Measurements from ENCODE around the gene SAMD14. TPM values are rescaled to one million over a fixed set of nuclear protein-coding genes. Genes with fewer than 3 reads are reported as not detected.

SAMD14 gene
- total RNA-seq, 4 donors from 2014 or later: 0.53 to 2.5 (median 1.0) TPM

DNA sequence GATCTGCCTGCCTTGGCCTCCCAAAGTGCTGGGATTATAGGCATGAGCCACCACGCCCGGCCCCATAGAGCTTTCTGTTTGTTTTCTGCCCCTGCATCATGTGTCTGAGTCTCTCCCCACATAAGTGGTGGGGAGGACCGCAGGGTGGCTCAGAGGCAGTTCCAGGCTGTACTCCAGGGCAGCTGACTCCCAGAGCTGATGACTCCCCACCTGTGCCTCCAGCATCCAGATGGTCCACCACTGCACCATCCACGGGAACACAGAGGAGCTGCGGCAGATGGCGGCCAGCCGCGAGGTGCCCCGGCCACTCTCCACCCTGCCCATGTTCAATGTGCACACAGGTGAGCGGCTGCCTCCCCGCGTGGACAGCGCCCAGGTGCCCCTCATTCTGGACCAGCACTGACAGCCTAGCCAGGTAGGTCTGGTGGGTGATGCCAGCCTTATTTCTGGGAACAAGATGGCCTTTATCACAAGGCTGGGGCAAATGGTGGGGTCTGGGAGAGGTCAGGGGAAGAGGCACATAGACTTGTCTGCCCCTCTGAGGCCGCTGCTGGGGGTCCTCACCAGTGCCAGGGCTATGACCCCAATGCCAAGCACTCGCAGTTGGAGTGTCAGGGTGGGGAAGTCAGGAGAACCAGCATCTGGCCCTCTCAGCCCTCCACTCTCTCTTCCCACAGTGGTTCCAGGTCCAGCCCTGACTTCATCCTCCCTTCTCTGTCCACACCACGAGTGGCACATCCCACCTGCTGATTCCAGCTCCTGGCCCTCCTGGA is 45.3 kb upstream of the SAMD14 start:
- no peak for DNase-seq
- TF ChIP-seq, protein P1, sequence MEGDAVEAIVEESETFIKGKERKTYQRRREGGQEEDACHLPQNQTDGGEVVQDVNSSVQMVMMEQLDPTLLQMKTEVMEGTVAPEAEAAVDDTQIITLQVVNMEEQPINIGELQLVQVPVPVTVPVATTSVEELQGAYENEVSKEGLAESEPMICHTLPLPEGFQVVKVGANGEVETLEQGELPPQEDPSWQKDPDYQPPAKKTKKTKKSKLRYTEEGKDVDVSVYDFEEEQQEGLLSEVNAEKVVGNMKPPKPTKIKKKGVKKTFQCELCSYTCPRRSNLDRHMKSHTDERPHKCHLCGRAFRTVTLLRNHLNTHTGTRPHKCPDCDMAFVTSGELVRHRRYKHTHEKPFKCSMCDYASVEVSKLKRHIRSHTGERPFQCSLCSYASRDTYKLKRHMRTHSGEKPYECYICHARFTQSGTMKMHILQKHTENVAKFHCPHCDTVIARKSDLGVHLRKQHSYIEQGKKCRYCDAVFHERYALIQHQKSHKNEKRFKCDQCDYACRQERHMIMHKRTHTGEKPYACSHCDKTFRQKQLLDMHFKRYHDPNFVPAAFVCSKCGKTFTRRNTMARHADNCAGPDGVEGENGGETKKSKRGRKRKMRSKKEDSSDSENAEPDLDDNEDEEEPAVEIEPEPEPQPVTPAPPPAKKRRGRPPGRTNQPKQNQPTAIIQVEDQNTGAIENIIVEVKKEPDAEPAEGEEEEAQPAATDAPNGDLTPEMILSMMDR (IDR thresholded peaks at IDR 0.05): no peak
- no peak for TF ChIP-seq POLR2A (IDR thresholded peaks at IDR 0.05)
- no peaks in the 10 kb centered on the region for H3K9me3 ChIP-seq
- no peak overlapping the region for H3K4me3 ChIP-seq
- no peaks in the 10 kb centered on the region for H3K36me3 ChIP-seq
- no peaks in the 10 kb centered on the region for H3K27me3 ChIP-seq
- peak overlapping the region in 1 of 4 donors; percentile 1 for H3K27ac ChIP-seq
- peaks cover 0 to 25% (median 2%) of the 10 kb centered on the region in 4 donors for H3K4me1 ChIP-seq

DNA sequence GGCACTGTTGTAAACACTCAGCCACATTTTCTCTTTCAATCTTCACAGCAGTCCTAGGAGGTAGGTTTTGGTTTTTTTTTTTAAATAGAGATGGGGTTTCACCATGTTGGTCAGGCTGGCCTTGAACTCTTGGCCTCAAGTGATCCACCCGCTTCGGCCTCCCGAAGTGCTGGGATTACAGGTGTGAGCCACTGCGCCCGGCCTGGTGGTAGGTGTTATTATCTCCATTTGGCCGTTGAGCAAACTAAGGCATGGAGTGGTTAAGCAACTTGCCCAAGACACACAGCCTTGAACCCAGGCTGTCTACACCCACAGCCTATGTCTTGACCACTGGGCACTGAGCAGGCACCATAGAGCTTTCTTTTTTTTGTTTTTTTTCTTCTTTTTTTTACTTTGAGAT is 44.5 kb upstream of the SAMD14 start:
- no peak overlapping the region for H3K27ac ChIP-seq
- no peaks in the 10 kb centered on the region for H3K27me3 ChIP-seq
- no peak for DNase-seq
- no peaks in the 10 kb centered on the region for H3K9me3 ChIP-seq
- no peaks in the 10 kb centered on the region for H3K36me3 ChIP-seq
- H3K4me1 ChIP-seq: peaks cover 0 to 25% (median 2%) of the 10 kb centered on the region in 4 donors
- H3K4me3 ChIP-seq: no peak overlapping the region
- TF ChIP-seq, protein P1 (IDR thresholded peaks at IDR 0.05): no peak
- TF ChIP-seq POLR2A (IDR thresholded peaks at IDR 0.05): no peak

GRCh38 chr17:50173335-50173941 is 43.5 kb upstream of the SAMD14 start:
- DNase-seq: no peak
- Histone ChIP-seq H3K4me3 (no peak overlapping the region), H3K27ac (peak overlapping the region in 3 of 4 donors; percentile 45 to 65 (median 61)), H3K27me3 (no peaks in the 10 kb centered on the region), H3K9me3 (no peaks in the 10 kb centered on the region), H3K36me3 (no peaks in the 10 kb centered on the region), H3K4me1 (peaks cover 0 to 22% (median 2%) of the 10 kb centered on the region in 4 donors)
- TF ChIP-seq POLR2A (IDR thresholded peaks at IDR 0.05): no peak
- TF ChIP-seq, protein P1 (IDR thresholded peaks at IDR 0.05): no peak

DNA sequence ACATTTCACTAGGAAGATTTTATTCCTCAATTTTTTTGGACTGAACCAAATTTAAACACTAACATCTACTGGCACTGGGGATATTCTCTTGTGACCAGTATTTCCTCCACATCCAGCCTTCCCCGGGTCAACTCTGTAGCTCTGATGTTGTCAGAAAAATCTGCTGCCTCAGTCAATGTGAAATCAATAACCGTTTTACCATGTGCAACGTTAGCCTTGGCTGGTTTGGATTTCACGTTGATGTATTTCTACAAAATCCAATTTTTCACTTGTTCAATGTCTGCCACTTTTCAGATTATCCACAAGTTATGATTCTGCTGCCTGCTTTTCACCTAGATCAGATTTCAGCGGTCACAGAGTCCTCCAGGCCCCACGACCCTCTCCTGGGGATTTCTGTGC is 43.0 kb upstream of the SAMD14 start:
- peak overlapping the region in 3 of 4 donors; percentile 45 to 65 (median 61) for H3K27ac ChIP-seq
- H3K9me3 ChIP-seq: no peaks in the 10 kb centered on the region
- no peaks in the 10 kb centered on the region for H3K36me3 ChIP-seq
- no peak for DNase-seq
- H3K4me1 ChIP-seq: peaks cover 0 to 17% (median 1%) of the 10 kb centered on the region in 4 donors
- H3K27me3 ChIP-seq: no peaks in the 10 kb centered on the region
- H3K4me3 ChIP-seq: no peak overlapping the region
- TF ChIP-seq POLR2A (IDR thresholded peaks at IDR 0.05): no peak
- TF ChIP-seq, protein P1 (IDR thresholded peaks at IDR 0.05): no peak

DNA sequence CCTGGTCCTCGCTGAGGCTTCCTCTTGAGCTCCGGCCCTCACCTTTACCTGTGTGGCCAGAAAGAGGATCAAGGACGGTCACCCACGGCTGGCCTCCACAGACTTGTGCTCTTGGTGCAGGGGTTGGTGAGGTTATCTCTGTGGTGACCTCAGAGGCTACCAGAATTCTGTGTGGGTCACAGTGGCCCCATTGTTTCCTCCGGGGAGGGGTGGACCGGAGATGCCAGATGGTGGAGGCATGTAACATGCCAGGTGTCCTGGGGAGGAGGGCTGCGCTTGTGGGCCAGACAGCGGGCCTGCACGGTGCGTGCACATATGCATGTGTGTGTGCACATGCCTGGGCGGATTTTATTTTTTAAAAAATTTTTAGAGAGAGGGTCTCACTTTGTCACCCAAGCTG is 42.2 kb upstream of the SAMD14 start:
- no peak for TF ChIP-seq POLR2A (IDR thresholded peaks at IDR 0.05)
- TF ChIP-seq, protein P1 (IDR thresholded peaks at IDR 0.05): no peak
- no peak for DNase-seq
- Histone ChIP-seq H3K4me1 (peaks cover 0 to 12% (median 0%) of the 10 kb centered on the region in 4 donors), H3K27me3 (no peaks in the 10 kb centered on the region), H3K36me3 (no peaks in the 10 kb centered on the region), H3K9me3 (no peaks in the 10 kb centered on the region), H3K4me3 (no peak overlapping the region), H3K27ac (no peak overlapping the region)

Measured in Peyer's patch (tissue), 4 donors.